ENCODE measurements around the gene FAM98B. TPM values are rescaled to one million over a fixed set of nuclear protein-coding genes. Genes with fewer than 3 reads are reported as not detected.

Gene FAM98B
- total and polyA plus RNA-seq, 2 donors (not counting 1 experiment from before 2014, with no cell fraction given): 1.4 to 21.5 TPM

DNA sequence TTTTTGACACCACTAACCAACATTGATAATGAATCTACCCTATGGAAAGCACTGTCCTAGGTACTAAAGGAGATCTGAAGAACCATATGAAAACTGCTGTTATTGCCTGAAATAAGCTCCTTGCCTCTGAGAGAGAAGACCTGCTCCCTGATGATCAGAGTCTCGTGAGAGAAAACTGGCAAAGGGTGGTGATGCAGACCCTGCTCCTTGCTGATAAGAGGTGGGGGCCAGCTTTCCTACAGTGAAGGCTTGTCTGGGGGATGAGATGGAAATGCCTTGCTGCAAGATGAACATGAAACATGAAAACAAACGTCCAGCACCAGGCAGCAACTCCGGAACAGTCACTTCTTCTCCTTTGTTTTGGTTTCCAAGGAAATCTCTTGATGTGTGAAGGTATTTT lies 78.8 kb downstream of the FAM98B start:
- H3K9ac ChIP-seq (ENCODE audit: low read length): no peak overlapping the region
- H3K4me1 Mint-ChIP-seq: peaks cover 18% of the 10 kb centered on the region
- H2AFZ ChIP-seq (ENCODE audit: insufficient read depth, low read depth, low read length, poor library complexity, severe bottlenecking): no peak overlapping the region
- no peaks in the 10 kb centered on the region for H3K27me3 Mint-ChIP-seq
- no peak overlapping the region for H3K4me3 ChIP-seq (ENCODE audit: control extremely low read depth in 1 of 5, extremely low read depth in 1 of 5, insufficient read depth in 1 of 5, low read depth in 2 of 5, low read length in 4 of 5)
- WGBS (ENCODE audit: insufficient coverage): 94% methylated on average over 3 of the region's 3 CpGs
- H4K20me1 ChIP-seq (ENCODE audit: control insufficient read depth, insufficient read depth, low read length, poor library complexity, severe bottlenecking): peaks cover 52% of the 10 kb centered on the region
- no peaks in the 10 kb centered on the region for H3K27me3 ChIP-seq (replicated peaks in 1 of 4; ENCODE audit: control extremely low read depth in 1 of 4, control insufficient read depth in 3 of 4, insufficient read depth in 4 of 4, low read length in 3 of 4)
- H3K27ac Mint-ChIP-seq: no peak overlapping the region
- DNase-seq (no peak), ATAC-seq (ENCODE audit: low read depth) (no peak)
- POLR2A ChIA-PET: no interaction called here
- CTCF ChIA-PET: no interaction called here
- H3K4me1 ChIP-seq (ENCODE audit: control insufficient read depth in 2 of 2, insufficient read depth in 2 of 2, low read length in 2 of 2): peaks cover 0 to 3% of the 10 kb centered on the region in 2 donors
- no peaks in the 10 kb centered on the region for H3K9me3 ChIP-seq (ENCODE audit: control extremely low read depth in 1 of 3, control insufficient read depth in 2 of 3, insufficient read depth in 1 of 3, low read length in 2 of 3)
- no peak overlapping the region for H3K27ac ChIP-seq (ENCODE audit: low read length in 2 of 2)
- no peak overlapping the region for H3K4me2 ChIP-seq (replicated peaks; ENCODE audit: low read depth, low read length, poor library complexity, severe bottlenecking)
- peaks cover 80% of the 10 kb centered on the region for H3K79me2 ChIP-seq (ENCODE audit: control insufficient read depth, insufficient read depth, low read length)
- no peak for TF ChIP-seq CTCF (IDR thresholded peaks at IDR 0.05)
- TF ChIP-seq EZH2 (IDR thresholded peaks at IDR 0.05; ENCODE audit: borderline replicate concordance, insufficient read depth, low read depth, low read length, poor library complexity, severe bottlenecking): no peak
- H3K4me3 Mint-ChIP-seq: no peak overlapping the region
- peaks cover 0 to 25% of the 10 kb centered on the region in 2 experiments for H3K36me3 ChIP-seq (replicated peaks in 1 of 2; ENCODE audit: control extremely low read depth in 1 of 2, control insufficient read depth in 1 of 2, extremely low read depth in 1 of 2, insufficient read depth in 2 of 2, low read length in 1 of 2)
- intact Hi-C loops (cut with micrococcal nuclease): no loop called here
- no peaks in the 10 kb centered on the region for H3K9me3 Mint-ChIP-seq (ENCODE audit: insufficient read depth)

- no peak overlapping the region for H3K27ac ChIP-seq (ENCODE audit: low read length in 2 of 2)
- ATAC-seq (ENCODE audit: low read depth): no peak
- no peaks in the 10 kb centered on the region for H3K9me3 ChIP-seq (ENCODE audit: control extremely low read depth in 1 of 3, control insufficient read depth in 2 of 3, insufficient read depth in 1 of 3, low read length in 2 of 3)
- TF ChIP-seq CTCF (IDR thresholded peaks at IDR 0.05) (no peak), EZH2 (IDR thresholded peaks at IDR 0.05; ENCODE audit: borderline replicate concordance, insufficient read depth, low read depth, low read length, poor library complexity, severe bottlenecking) (no peak)
- peaks cover 0 to 25% of the 10 kb centered on the region in 2 experiments for H3K36me3 ChIP-seq (replicated peaks in 1 of 2; ENCODE audit: control extremely low read depth in 1 of 2, control insufficient read depth in 1 of 2, extremely low read depth in 1 of 2, insufficient read depth in 2 of 2, low read length in 1 of 2)
- Mint-ChIP-seq H3K27me3 (no peaks in the 10 kb centered on the region), H3K9me3 (ENCODE audit: insufficient read depth) (no peaks in the 10 kb centered on the region), H3K4me3 (no peak overlapping the region), H3K27ac (peak overlapping the region; percentile 2), H3K4me1 (peaks cover 24% of the 10 kb centered on the region)
- POLR2A ChIA-PET: no interaction called here
- no peak overlapping the region for H3K4me2 ChIP-seq (replicated peaks; ENCODE audit: low read depth, low read length, poor library complexity, severe bottlenecking)
- intact Hi-C loops (cut with micrococcal nuclease): no loop called here
- no peak overlapping the region for H3K4me3 ChIP-seq (ENCODE audit: control extremely low read depth in 1 of 5, extremely low read depth in 1 of 5, insufficient read depth in 1 of 5, low read depth in 2 of 5, low read length in 4 of 5)
- peaks cover 52% of the 10 kb centered on the region for H4K20me1 ChIP-seq (ENCODE audit: control insufficient read depth, insufficient read depth, low read length, poor library complexity, severe bottlenecking)
- H3K9ac ChIP-seq (ENCODE audit: low read length): no peak overlapping the region
- 89% methylated on average over 1 of the region's 6 CpGs for WGBS (ENCODE audit: insufficient coverage)
- H3K27me3 ChIP-seq (replicated peaks in 1 of 4; ENCODE audit: control extremely low read depth in 1 of 4, control insufficient read depth in 3 of 4, insufficient read depth in 4 of 4, low read length in 3 of 4): no peaks in the 10 kb centered on the region
- DNase-seq: no peak
- CTCF ChIA-PET: interaction anchor here (0.8 to 1.1 kb wide), 2 partner anchors 52 to 93 kb away, joined by 3 read pairs; no protein-coding TSS in a partner anchor
- peaks cover 80% of the 10 kb centered on the region for H3K79me2 ChIP-seq (ENCODE audit: control insufficient read depth, insufficient read depth, low read length)
- no peak overlapping the region for H2AFZ ChIP-seq (ENCODE audit: insufficient read depth, low read depth, low read length, poor library complexity, severe bottlenecking)
- peaks cover 0 to 3% of the 10 kb centered on the region in 2 donors for H3K4me1 ChIP-seq (ENCODE audit: control insufficient read depth in 2 of 2, insufficient read depth in 2 of 2, low read length in 2 of 2)
Observed at GRCh38 chr15:38533416-38533915, 79.5 kb downstream of the FAM98B start.

Data from B cell (primary cell).